ENCODE results near the gene CERS4.

DNA sequence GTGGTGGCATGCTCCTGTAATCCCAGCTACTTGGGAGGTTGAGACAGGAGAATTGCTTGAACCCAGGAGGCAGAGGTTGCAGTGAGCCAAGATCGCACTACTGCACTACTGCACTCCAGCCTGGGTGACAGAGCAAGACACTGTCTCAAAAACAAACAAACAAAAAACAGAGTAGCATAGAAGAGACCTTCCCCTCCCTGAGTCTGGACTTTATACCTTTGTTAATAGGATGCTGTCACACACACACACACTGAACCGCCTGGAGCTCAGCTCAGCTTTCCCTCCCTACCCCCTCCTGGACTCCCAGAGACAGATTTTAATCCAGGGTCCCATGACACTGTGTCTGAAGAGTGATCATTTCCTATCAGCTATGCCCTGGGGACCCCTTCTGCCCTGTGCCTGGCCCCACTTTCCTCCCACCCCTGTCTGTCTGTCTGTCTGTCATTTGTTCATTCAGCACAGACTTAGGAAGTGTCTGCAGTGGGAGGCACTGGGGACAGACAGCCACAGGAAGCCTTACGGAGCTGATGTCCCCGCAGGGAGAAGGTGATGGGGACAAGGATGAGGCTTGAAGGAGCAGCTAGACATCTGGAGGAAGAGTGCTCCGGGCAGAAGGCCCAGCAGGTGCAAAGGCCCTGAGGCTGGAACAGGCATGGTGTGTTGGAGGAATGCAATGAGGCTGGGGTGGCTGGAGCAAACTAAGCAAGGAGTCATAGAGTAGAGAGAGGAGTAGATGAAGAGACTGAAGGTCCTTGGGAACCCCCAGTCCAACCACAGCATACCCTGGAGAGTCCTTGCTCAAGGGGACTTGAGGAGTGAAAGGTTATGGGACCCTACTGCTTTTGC, 4.9 kb downstream of the CERS4 start:
- TF ChIP-seq, protein P1, sequence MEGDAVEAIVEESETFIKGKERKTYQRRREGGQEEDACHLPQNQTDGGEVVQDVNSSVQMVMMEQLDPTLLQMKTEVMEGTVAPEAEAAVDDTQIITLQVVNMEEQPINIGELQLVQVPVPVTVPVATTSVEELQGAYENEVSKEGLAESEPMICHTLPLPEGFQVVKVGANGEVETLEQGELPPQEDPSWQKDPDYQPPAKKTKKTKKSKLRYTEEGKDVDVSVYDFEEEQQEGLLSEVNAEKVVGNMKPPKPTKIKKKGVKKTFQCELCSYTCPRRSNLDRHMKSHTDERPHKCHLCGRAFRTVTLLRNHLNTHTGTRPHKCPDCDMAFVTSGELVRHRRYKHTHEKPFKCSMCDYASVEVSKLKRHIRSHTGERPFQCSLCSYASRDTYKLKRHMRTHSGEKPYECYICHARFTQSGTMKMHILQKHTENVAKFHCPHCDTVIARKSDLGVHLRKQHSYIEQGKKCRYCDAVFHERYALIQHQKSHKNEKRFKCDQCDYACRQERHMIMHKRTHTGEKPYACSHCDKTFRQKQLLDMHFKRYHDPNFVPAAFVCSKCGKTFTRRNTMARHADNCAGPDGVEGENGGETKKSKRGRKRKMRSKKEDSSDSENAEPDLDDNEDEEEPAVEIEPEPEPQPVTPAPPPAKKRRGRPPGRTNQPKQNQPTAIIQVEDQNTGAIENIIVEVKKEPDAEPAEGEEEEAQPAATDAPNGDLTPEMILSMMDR (IDR thresholded peaks at IDR 0.05; ENCODE audit: low read length): no peak
- TF ChIP-seq EZH2 (IDR thresholded peaks at IDR 0.05; ENCODE audit: borderline replicate concordance, low read length): no peak
